Muscle of leg (tissue), 11 donors: ENCODE data around the gene GGCX. TPM values are rescaled to one million over a fixed set of nuclear protein-coding genes. Genes with fewer than 3 reads are reported as not detected.
A peak's percentile ranks its signal among the peaks of the same experiment; 100 is the strongest.
"Not testable (repeated sequence)": the region's sequence is repeated elsewhere in the genome, so short reads cannot be mapped to it uniquely, and the experiment has no call there.

Experiments
- DNase-seq: peaks from one replicate; pipeline ENCODE4 v3.0.0; 2013
- H3K27ac ChIP-seq: one replicate; pipeline ENCODE4 v1.5.1; 2013; ENCODE audit warnings: mild to moderate bottlenecking, low read length, control low read depth
- H3K27me3 ChIP-seq: one replicate; pipeline ENCODE4 v1.6.1; 2013; ENCODE audit warnings: low read length; ENCODE audit not compliant: control insufficient read depth, insufficient read depth
- H3K36me3 ChIP-seq: one replicate; pipeline ENCODE4 v1.6.1; 2013; ENCODE audit warnings: low read length; ENCODE audit not compliant: control insufficient read depth, insufficient read depth
- H3K4me1 ChIP-seq: one replicate; pipeline ENCODE4 v1.6.1; 2013; ENCODE audit warnings: low read length; ENCODE audit not compliant: control insufficient read depth, insufficient read depth
- H3K4me3 ChIP-seq: one replicate; pipeline ENCODE4 v1.5.1; 2013; ENCODE audit warnings: low read length, control low read depth
- H3K9me3 ChIP-seq: replicated peaks from 2 replicates; pipeline ENCODE4 v1.6.1; 2013; ENCODE audit warnings: low read depth, low read length; ENCODE audit not compliant: control insufficient read depth
- WGBS: methylation state at CpG from one replicate; pipeline ENCODE4 v1.1.5; 2013; ENCODE audit warnings: missing lambda C conversion rate; ENCODE audit not compliant: insufficient coverage; 5-methylcytosine and 5-hydroxymethylcytosine counted together
- polyA plus RNA-seq, 8 donors: library from polyadenylated mRNA; unstranded; fragments of 120-200 nt; gene quantifications; one replicate each; pipeline versions ENCODE4 v1.2.1 to v1.2.3, GENCODE V29; 2013; ENCODE audit warnings: inconsistent platforms in 1 of 8, low replicate concordance in 1 of 8; ENCODE audit not compliant: insufficient read length in 8 of 8, insufficient read depth in 1 of 8
- total RNA-seq: library from RNA; stranded (reverse); fragments of 120-200 nt; gene quantifications from one replicate; pipeline ENCODE4 v1.2.4, GENCODE V29; 2013

The GGCX gene
- total and polyA plus RNA-seq, 9 donors: 16.5 to 26.2 (median 21.4) TPM

DNA sequence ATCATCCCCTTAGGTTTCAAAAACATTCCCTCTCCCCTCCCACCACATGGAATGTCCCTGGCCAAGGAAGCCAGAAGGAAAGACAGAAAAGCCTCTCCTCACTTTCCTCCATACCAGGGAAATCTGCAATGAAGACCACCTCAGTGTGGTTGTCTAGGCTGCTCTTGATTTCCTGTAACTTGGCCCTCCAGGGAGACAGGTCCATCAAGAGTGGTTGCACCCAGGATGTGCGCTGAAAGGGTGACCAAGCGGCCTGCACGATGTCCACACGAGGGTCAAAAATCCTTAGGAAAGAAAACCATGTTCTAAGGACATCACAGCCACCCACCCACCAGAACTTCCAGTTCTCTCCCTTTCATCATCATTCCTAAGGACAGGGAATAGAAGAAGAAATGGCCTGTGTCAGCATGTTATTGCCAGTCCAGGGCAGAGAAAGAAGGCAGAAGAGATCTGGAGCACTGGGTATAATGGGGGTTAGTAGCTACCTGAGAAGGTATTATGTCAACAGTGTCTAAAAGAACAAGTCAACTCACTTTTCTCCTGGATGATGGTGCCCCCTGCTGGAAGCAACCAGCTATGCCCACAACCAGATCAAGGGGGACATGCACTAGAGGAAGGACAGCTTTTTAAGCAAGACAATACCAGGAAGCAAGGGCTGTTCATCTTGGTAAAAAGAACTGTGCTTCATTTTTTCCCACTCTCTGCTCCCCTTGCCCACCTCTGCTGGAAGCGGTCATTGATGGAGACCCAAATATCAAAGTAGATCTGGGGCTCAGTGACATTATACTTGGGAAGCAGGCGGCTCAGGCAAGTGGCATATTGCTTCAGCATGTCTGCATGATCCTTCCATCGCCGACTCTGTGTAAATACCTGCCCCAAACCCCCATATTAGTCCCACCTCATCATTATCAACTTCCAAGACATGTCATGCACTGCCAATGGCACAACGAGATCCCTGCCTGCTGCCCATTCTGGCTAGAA lies 9.3 kb downstream of the GGCX start:
- no peak overlapping the region for H3K27ac ChIP-seq
- peaks cover 6% of the 10 kb centered on the region for H3K4me1 ChIP-seq
- peaks cover 82% of the 10 kb centered on the region for H3K36me3 ChIP-seq
- no peak overlapping the region for H3K4me3 ChIP-seq
- WGBS: 67% methylated on average over 4 of the region's 9 CpGs
- DNase-seq: peak; percentile 84
- no peaks in the 10 kb centered on the region for H3K9me3 ChIP-seq
- no peaks in the 10 kb centered on the region for H3K27me3 ChIP-seq

DNA sequence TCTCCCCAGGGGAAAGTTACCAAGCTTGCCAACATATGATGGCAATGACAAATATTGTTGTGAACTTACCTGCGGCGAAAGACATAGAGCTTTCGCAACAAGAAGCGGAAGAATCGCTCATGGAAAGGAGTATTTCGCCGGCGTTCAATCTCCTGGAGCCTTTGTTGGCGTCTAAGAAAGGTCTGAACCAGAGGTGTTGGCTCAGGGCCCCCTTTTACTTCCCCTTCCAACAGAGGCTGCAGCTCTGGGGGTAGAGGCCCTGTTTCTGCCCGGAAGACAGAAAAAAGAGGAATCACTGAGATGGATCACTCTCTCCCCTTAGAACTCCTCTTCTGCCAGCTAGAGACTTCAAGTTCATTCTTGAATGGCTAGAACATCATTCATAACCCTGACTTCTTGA lies 10.8 kb downstream of the GGCX start:
- Histone ChIP-seq H3K36me3 (peaks cover 87% of the 10 kb centered on the region), H3K27ac (no peak overlapping the region), H3K27me3 (no peaks in the 10 kb centered on the region), H3K4me1 (peaks cover 6% of the 10 kb centered on the region), H3K4me3 (no peak overlapping the region), H3K9me3 (no peaks in the 10 kb centered on the region)
- WGBS: 79% methylated on average over 9 of the region's 10 CpGs
- DNase-seq: no peak

DNA sequence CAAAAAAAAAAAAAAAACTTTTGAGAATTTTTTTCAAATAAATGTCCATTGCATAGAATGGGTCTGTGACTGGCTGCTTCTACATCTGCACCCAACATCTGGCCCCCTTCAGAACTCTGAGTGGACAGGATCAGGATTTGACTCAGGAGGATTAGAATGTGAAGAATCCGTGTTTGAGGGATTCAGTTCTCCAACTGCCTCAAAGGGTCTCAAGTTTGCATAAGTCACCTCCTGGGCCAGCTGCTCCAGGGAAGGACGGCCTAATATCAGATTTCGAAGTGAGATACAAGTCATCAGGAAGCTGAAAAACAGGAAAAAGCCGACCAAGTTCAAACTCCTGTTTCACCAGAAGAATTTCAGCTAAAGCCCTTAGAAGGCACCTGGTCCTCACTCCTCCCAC lies 11.5 kb downstream of the GGCX start:
- H3K27ac ChIP-seq: peak overlapping the region; percentile 20

DNA sequence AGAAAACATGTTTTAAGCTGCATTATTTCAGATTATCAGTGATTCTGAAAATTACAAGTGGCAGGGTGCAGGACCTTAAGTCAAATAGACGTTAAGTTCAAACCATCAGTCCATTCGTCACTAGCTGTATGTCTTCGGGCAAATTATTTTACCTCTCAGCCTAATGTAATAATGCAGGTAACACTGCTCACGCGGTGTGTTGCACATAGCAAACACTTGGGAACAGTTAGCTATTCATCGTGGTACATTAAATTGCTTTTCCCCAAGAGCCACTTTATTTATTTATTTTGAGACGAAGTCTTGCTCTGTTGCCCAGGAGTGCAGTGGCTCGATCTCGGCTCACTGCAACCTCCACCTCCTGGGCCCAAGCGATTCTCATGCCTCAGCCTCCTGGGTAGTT lies 12.2 kb downstream of the GGCX start:
- WGBS: 87% methylated on average over 6 of the region's 10 CpGs
- Histone ChIP-seq H3K9me3 (no peaks in the 10 kb centered on the region), H3K27me3 (no peaks in the 10 kb centered on the region), H3K27ac (no peak overlapping the region), H3K4me3 (no peak overlapping the region), H3K36me3 (peaks cover 87% of the 10 kb centered on the region), H3K4me1 (peaks cover 6% of the 10 kb centered on the region)
- DNase-seq: no peak

More for the DNA sequence above, 11.5 kb downstream of the GGCX start:
- no peaks in the 10 kb centered on the region for H3K9me3 ChIP-seq
- H3K4me1 ChIP-seq: peaks cover 6% of the 10 kb centered on the region
- H3K27me3 ChIP-seq: no peaks in the 10 kb centered on the region
- H3K36me3 ChIP-seq: peaks cover 87% of the 10 kb centered on the region
- DNase-seq: no peak
- no peak overlapping the region for H3K4me3 ChIP-seq
- WGBS: 24% methylated on average over 4 of the region's 4 CpGs

DNA sequence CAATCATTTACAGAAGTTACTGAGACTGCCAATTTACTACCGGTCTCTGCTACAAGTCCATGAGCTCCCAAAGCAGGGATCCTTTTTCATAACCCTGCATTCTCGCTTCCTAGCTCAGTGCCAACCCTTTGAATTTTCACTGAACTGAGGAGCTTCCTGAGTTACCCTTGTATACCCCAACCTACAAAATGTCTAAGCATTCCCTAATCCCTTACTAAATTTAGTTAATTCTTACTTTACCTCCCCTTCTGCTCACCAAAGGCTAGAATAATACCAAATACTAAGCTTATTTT lies 12.7 kb downstream of the GGCX start:
- 45% methylated on average over 2 of the region's 2 CpGs for WGBS

DNA sequence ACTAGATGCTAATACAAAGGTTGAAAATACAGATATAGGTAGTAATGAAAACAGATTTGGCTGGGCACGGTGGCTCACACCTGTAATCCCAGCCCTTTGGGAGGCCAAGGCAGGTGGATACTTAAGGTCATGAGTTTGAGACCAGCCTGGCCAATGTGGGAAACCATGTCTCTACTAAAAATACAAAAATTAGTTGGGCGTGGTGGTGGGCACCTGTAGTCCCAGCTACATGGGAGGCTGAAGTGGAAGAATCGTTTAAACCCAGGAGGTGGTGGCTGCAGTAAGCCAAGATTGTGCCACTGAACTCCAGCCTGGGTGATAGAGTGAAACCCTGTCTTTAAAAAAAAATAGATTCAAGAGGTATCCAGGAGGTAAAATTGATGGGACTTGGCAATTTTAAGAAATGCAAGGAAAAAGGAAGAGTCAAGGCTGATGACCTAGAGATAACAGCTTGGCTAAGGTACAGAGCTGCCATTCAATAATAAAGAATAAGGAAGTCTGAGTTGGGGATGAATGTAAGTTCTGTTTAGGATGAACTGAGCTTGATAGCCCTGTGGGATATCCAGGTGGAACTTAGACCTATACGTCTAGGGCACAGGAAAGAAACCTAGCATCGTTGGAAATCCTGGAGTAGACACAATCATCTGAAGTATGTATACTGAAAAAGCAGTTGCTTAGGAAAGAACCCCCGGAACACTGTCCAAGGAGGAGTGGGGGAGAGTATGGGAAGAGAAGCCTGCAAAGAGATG lies 13.3 kb downstream of the GGCX start:
- DNase-seq: no peak
- H3K27me3 ChIP-seq: no peaks in the 10 kb centered on the region
- H3K36me3 ChIP-seq: peaks cover 88% of the 10 kb centered on the region
- no peaks in the 10 kb centered on the region for H3K9me3 ChIP-seq
- H3K27ac ChIP-seq: no peak overlapping the region
- peaks cover 6% of the 10 kb centered on the region for H3K4me1 ChIP-seq
- H3K4me3 ChIP-seq: no peak overlapping the region
- WGBS: 54% methylated on average over 4 of the region's 6 CpGs

More for the DNA sequence above, 12.7 kb downstream of the GGCX start:
- Histone ChIP-seq H3K4me1 (peaks cover 6% of the 10 kb centered on the region), H3K27ac (no peak overlapping the region), H3K4me3 (no peak overlapping the region), H3K27me3 (no peaks in the 10 kb centered on the region), H3K9me3 (no peaks in the 10 kb centered on the region), H3K36me3 (peaks cover 87% of the 10 kb centered on the region)
- DNase-seq: no peak

DNA sequence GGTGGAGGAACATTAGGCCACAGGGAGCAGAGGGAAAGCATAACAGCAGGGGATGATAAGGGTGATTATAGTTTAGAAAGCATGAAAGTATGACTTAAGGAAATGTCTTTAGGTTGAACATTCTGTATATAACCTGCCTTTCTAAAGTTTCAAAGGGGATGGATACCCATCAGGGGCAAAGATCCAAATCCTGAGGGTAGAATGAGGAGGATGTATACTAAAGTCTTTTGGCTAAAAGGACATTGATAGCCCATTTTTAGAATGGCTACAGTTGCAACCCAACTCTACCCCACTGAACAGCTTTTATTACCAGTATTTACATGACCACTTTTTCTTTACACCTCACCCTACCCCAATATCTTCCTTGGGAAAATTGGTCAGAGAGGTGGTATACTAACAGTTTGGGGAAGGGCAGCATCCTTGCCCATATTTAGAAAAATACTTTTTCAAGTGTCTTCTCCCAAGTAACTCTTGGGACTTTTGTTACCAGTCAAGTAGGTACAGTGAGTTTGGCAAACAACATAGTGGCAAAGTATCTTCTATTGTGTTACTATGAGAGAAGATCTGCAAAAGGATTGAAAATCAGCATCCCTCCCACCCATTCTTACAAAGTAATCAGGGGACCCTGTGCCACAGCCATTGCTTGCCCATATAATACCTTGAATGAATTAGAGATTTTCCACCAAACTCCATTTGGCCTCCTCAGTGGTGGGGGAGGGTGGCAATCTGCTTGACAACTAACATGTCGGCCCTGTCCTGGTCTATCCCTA lies 14.0 kb downstream of the GGCX start:
- no peak overlapping the region for H3K27ac ChIP-seq
- no peaks in the 10 kb centered on the region for H3K27me3 ChIP-seq
- H3K36me3 ChIP-seq: peaks cover 87% of the 10 kb centered on the region
- WGBS: no CpG with 5 or more reads among the region's 1 CpG
- H3K4me3 ChIP-seq: no peak overlapping the region
- peaks cover 9% of the 10 kb centered on the region for H3K4me1 ChIP-seq
- no peaks in the 10 kb centered on the region for H3K9me3 ChIP-seq
- no peak for DNase-seq

DNA sequence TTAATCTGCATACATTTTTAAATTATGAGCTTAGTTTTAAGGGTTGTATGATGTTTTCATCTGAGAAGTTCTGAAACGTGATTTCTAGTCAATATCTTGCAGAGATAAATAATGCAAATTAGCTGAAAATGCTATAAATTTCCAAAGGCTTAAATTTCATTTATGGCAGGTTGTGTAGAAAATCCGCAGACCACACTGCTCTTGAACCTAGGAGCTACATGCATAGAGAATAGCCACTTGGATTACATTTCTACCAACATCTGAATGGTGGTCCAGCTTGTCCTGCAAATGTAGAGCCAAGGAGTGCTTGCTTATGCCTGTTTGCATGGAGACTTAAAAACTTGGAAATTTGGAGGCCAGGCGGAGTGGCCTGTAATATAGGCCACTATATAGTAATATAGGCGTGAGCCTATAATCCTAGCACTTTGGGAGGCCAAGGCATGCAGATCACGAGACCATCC lies 15.5 kb downstream of the GGCX start:
- no peak for DNase-seq
- WGBS: no CpG with 5 or more reads among the region's 5 CpGs
- Histone ChIP-seq H3K4me1 (peaks cover 10% of the 10 kb centered on the region), H3K27me3 (no peaks in the 10 kb centered on the region), H3K9me3 (no peaks in the 10 kb centered on the region), H3K4me3 (no peak overlapping the region), H3K36me3 (peaks cover 87% of the 10 kb centered on the region), H3K27ac (no peak overlapping the region)

DNA sequence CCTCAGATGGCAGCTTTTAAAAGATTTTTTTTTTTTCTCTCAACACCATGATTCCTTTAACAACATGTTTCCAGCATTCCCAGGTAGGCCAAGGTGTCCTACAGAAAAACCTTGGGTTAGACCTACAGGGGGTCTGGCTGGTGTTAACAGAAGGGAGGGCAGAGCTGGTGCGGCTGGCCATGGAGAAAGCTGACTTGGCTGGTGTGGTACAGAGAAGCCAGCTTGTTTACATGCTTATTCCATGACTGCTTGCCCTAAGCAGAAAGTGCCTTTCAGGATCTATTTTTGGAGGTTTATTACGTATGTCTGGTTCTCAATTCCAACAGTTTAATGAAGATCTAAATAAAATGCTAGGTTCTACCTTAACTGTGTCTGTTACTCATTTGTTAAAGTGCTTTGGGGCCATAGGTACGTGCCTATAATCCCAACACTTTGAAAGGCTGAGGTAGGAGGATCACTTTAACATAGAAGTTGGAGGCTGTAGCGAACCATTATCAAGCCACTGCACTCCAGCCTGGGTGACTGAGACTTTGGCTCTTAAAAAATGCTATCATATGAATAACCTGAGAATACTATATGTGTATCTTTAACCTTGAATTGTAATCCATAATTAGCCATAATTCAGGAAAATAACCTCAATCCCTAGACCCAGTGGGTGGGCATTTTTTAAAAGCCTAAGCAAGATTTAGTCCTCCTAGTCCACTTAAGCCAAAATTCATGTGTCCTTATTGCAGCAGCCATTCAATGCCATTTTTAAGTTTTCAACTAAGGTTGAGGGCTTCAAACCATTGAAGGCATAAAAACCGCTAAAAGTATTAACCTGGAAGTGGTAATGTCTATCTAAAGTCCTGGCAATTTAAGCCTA lies 16.1 kb downstream of the GGCX start:
- H3K9me3 ChIP-seq, H3K4me3 ChIP-seq, H3K27me3 ChIP-seq, DNase-seq, H3K27ac ChIP-seq: not testable (repeated sequence)
- no CpG with 5 or more reads among the region's 5 CpGs for WGBS
- peaks cover 85% of the 10 kb centered on the region for H3K36me3 ChIP-seq
- H3K4me1 ChIP-seq: peaks cover 10% of the 10 kb centered on the region
